Progenitor cell of endocrine pancreas (in vitro differentiated cells): ENCODE measurements around the gene SIAH3. TPM values are rescaled to one million over a fixed set of nuclear protein-coding genes. Genes with fewer than 3 reads are reported as not detected.

ENCODE experiments used
- DNase-seq: peaks from one replicate; pipeline ENCODE4 v3.0.0; 2021; ENCODE audit warnings: low spot score; ENCODE audit not compliant: unreplicated experiment
- H3K27ac Mint-ChIP-seq: 2 replicates; pipeline ENCODE4 v1.8.0; 2021; ENCODE audit warnings: mild to moderate bottlenecking, moderate library complexity, mixed read lengths
- H3K27me3 Mint-ChIP-seq: 2 replicates; pipeline ENCODE4 v1.8.0; 2021; ENCODE audit warnings: mixed read lengths
- H3K36me3 Mint-ChIP-seq: 2 replicates; pipeline ENCODE4 v1.8.0; 2022; ENCODE audit warnings: mixed read lengths; ENCODE audit not compliant: insufficient read depth
- H3K4me1 Mint-ChIP-seq: 2 replicates; pipeline ENCODE4 v1.8.0; 2021; ENCODE audit warnings: low read depth, mixed read lengths
- H3K4me3 Mint-ChIP-seq: 2 replicates; pipeline ENCODE4 v1.8.0; 2021; ENCODE audit warnings: low read depth, mild to moderate bottlenecking, moderate library complexity, mixed read lengths
- H3K9me3 Mint-ChIP-seq: 2 replicates; pipeline ENCODE4 v1.8.0; 2021; ENCODE audit warnings: low read depth, mixed read lengths
- total RNA-seq: library from RNA; stranded (reverse); gene quantifications from 2 replicates; pipeline ENCODE4 v1.2.1, GENCODE V29; 2021
- TF ChIP-seq, protein P1 (sequence below): fragments of 200-600 bp; sonication (generic); IDR thresholded peaks from one replicate; pipeline ENCODE4 v1.5.0; 2021; ENCODE audit warnings: antibody characterized with exemption, mild to moderate bottlenecking; ENCODE audit not compliant: unreplicated experiment

SIAH3 gene
- total RNA-seq, 1 donor from 2014 or later = not detected

DNA sequence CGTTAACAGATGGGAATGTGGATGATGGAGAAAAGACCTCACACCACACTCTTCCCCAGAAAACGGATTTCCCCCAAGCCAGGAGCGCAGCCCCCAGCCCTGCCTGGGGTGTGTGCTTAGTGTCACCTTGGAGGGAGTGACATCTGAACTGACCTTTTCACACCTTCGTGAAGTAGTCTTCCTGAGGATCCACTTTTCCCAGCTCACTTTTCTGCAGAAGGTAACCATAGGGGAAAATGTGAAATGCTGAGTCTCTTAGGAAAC, 26.2 kb downstream of the SIAH3 start:
- H3K4me3 Mint-ChIP-seq = no peak overlapping the region
- H3K4me1 Mint-ChIP-seq = peaks cover 14% of the 10 kb centered on the region
- DNase-seq = no peak
- H3K27me3 Mint-ChIP-seq = peaks cover 4% of the 10 kb centered on the region
- TF ChIP-seq, protein P1, sequence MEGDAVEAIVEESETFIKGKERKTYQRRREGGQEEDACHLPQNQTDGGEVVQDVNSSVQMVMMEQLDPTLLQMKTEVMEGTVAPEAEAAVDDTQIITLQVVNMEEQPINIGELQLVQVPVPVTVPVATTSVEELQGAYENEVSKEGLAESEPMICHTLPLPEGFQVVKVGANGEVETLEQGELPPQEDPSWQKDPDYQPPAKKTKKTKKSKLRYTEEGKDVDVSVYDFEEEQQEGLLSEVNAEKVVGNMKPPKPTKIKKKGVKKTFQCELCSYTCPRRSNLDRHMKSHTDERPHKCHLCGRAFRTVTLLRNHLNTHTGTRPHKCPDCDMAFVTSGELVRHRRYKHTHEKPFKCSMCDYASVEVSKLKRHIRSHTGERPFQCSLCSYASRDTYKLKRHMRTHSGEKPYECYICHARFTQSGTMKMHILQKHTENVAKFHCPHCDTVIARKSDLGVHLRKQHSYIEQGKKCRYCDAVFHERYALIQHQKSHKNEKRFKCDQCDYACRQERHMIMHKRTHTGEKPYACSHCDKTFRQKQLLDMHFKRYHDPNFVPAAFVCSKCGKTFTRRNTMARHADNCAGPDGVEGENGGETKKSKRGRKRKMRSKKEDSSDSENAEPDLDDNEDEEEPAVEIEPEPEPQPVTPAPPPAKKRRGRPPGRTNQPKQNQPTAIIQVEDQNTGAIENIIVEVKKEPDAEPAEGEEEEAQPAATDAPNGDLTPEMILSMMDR = no peak
- no peaks in the 10 kb centered on the region for H3K36me3 Mint-ChIP-seq
- H3K9me3 Mint-ChIP-seq = no peaks in the 10 kb centered on the region
- no peak overlapping the region for H3K27ac Mint-ChIP-seq

DNA sequence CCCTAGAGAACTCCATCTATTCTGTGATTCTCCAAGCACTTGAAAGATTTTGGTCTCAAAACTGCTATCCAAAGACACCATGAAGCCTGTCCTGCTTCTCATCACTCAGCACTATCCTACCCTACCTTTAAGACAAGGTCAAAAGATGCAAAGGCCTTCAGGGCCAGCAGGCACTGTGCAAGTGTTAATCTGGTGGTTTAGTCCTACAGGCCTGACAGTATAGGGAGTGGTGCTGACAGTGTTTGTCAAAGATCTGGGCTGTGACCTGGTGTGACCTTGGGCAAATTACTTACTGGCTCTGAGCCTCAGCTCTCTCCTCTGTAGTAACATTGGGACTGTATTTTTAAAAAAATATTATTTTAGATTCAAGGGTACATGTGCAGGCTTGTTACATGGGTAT, 28.0 kb downstream of the SIAH3 start:
- no peak overlapping the region for H3K4me3 Mint-ChIP-seq
- TF ChIP-seq, protein P1 = no peak
- peaks cover 1% of the 10 kb centered on the region for H3K9me3 Mint-ChIP-seq

DNA sequence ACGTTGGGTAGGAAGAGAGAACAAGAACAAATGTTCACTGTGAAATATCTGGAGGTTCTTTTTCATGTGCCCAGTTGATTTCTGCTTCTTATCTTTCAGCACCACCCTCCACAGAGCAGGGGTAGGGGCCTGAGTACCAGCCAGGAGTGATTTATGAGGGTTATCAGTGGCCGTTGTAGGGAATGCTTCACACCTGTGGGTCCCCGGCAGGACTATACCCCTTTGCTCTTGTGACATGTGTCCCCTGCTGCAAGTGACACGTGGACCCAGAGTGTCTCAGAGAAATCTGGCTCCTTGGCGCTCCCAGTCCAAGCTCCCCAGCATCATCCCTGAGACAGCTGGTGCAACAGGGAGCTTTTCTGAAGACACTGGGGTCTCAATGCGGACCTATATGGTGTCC, 29.7 kb downstream of the SIAH3 start:
- no peaks in the 10 kb centered on the region for H3K36me3 Mint-ChIP-seq
- no peak overlapping the region for H3K27ac Mint-ChIP-seq
- TF ChIP-seq, protein P1 = no peak
- DNase-seq = no peak
- H3K4me3 Mint-ChIP-seq = no peak overlapping the region
- H3K9me3 Mint-ChIP-seq = peaks cover 3% of the 10 kb centered on the region
- H3K4me1 Mint-ChIP-seq = peaks cover 11% of the 10 kb centered on the region
- peaks cover 6% of the 10 kb centered on the region for H3K27me3 Mint-ChIP-seq

More for the DNA sequence above, 28.0 kb downstream of the SIAH3 start:
- H3K4me1 Mint-ChIP-seq = peaks cover 11% of the 10 kb centered on the region
- H3K27ac Mint-ChIP-seq = no peak overlapping the region
- no peaks in the 10 kb centered on the region for H3K36me3 Mint-ChIP-seq
- H3K27me3 Mint-ChIP-seq = peaks cover 6% of the 10 kb centered on the region
- no peak for DNase-seq

DNA sequence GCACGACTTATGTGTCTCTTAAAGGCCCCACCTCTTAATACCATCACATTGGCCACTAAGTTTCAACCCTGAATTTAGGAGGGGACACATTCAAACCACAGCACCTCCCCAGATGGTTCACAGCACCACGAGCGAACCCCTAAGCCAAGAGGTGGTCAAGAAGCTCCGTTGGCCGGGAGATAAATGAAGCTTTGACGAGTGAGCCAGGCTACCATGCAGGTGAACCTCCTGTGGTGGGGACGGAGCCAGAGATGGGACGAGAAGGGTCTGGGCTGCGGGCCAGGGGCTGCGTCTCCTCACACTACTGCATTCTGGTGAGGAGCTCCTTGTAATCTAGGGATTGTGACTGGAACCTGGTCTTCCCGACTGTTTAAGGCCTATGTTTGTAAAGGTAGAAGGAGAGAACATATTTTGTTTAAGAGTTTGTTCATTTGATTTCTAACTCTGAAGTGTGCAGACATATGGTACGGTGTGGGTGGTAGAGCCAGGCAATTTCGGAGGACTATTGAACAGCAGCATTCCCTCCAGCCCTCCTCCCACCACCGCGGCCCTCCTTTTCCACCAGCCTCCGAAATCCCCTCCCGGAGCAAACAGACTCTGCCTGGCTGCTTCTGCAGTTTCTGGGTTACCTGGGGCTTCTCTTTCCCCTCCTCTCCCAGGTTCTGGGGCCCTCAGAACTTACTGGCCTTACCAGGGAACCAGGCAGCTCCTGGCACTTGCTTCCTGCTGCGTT, 31.3 kb downstream of the SIAH3 start:
- peaks cover 3% of the 10 kb centered on the region for H3K27me3 Mint-ChIP-seq
- H3K4me1 Mint-ChIP-seq = peaks cover 11% of the 10 kb centered on the region
- no peak overlapping the region for H3K4me3 Mint-ChIP-seq
- no peaks in the 10 kb centered on the region for H3K36me3 Mint-ChIP-seq
- TF ChIP-seq, protein P1 = no peak
- no peak overlapping the region for H3K27ac Mint-ChIP-seq
- DNase-seq = no peak
- H3K9me3 Mint-ChIP-seq = peaks cover 3% of the 10 kb centered on the region

DNA sequence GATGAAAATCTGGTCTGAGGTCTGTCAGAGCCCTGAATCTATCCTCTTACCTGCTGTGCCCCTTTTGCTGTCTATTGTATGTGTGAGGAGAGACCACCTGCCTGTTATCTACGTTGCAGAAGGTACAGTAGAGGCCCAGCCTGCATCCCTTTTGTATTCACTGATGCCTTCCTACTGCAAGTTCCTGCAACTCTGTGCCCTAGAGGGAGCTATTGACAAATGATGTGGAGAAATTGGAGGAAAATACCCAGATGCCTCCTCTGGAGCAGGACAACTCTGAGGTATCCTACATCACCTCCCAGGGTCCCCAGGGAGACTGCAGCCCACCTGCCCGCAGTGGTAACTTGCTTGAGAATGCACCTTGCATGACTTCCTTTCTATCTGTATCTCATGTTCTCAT, 33.7 kb downstream of the SIAH3 start:
- H3K4me1 Mint-ChIP-seq = peaks cover 8% of the 10 kb centered on the region
- TF ChIP-seq, protein P1 = no peak
- peaks cover 3% of the 10 kb centered on the region for H3K27me3 Mint-ChIP-seq
- peaks cover 3% of the 10 kb centered on the region for H3K9me3 Mint-ChIP-seq
- DNase-seq = no peak
- no peak overlapping the region for H3K27ac Mint-ChIP-seq
- no peak overlapping the region for H3K4me3 Mint-ChIP-seq
- H3K36me3 Mint-ChIP-seq = no peaks in the 10 kb centered on the region
